Body of pancreas (tissue), 4 donors: Measurements from ENCODE around the gene BET1L.

Experiments used
- CTCF ChIP-seq, 7 experiments: fragments of 450-650 bp in 4 of 7; fragments of 200-600 bp in 3 of 7; sonication (generic) in 3 of 7; IDR thresholded peaks; one replicate each; pipeline ENCODE4 v1.5.1; 2016 to 2019; ENCODE audit warnings: antibody characterized with exemption in 7 of 7
- POLR2A ChIP-seq, 3 donors: fragments of 450-650 bp; IDR thresholded peaks; one replicate each; pipeline ENCODE4 v1.6.1; 2016; ENCODE audit warnings: antibody characterized with exemption in 3 of 3, mild to moderate bottlenecking in 2 of 3

GRCh38 chr11:236774-237767 is 29.9 kb upstream of the BET1L start, which contains the start of gene PSMD13:
- TF ChIP-seq CTCF (IDR thresholded peaks at IDR 0.05) (peak in 2 of 7 experiments; percentile 12 to 38), POLR2A (IDR thresholded peaks at IDR 0.05) (peak; percentile 24 to 70 (median 54))
